ENCODE measurements around the gene SERPINF2. TPM values are rescaled to one million over a fixed set of nuclear protein-coding genes. Genes with fewer than 3 reads are reported as not detected.
"Not testable (repeated sequence)": the region's sequence is repeated elsewhere in the genome, so short reads cannot be mapped to it uniquely, and the experiment has no call there.

The SERPINF2 gene
- total and polyA plus RNA-seq, 2 donors (not counting 1 experiment from before 2014, with no cell fraction given): 0.06 to 0.17 TPM

DNA sequence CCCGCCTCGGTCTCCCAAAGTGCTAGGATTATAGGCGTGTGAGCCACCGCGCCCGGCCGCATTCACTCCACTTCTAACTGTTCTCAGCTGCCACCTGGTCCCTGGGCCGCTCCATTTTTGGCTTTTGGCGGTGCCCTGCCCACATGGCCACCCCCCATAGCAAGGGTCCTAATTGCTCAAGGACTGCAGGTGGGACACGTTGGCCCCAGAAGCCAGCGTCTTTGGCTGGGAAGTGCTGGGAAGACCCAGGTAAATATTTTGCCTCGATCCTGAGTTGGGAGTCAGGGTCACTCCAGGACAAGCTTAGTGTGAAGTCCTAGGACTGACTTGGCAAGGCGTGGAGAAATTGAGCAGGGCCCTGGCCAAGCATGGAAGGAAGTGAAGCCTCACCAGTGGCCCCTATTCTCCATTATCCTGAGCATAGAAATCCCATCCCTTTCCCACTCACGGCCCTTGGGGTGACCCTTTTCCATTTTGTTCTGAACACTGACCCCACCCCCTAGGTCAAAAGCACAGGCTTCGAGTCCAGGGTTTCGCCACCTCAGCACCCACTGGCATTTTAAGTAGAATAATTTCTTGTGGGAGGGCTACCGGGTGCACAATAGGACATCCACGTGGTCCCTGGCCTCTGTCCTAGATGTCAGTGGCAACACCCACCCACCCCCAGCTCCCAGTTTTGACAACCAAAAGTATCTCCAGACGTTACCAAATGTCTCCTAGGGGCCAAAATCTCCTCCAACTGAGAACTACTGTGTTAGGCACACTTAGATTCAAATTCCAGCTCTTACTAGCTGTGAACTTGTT, 24.1 kb upstream of the SERPINF2 start:
- Histone ChIP-seq H4K20me1 (ENCODE audit: control insufficient read depth, extremely low read depth, insufficient read depth, low read length) (peaks cover 3% of the 10 kb centered on the region), H3K4me2 (ENCODE audit: extremely low read depth, insufficient read depth, low read length) (no peak overlapping the region), H3K79me2 (ENCODE audit: control insufficient read depth, insufficient read depth, low read length) (peaks cover 20% of the 10 kb centered on the region), H3K9me3 (ENCODE audit: control insufficient read depth, insufficient read depth, low read depth, low read length) (no peaks in the 10 kb centered on the region), H3K9ac (ENCODE audit: insufficient read depth, low read length) (no peak overlapping the region), H3K4me3 (replicated peaks in 1 of 4; ENCODE audit: control extremely low read depth in 1 of 4, insufficient read depth in 1 of 4, low read depth in 3 of 4, low read length in 4 of 4) (no peak overlapping the region), H3K27me3 (ENCODE audit: control insufficient read depth, insufficient read depth, low read length) (no peaks in the 10 kb centered on the region), H3K27ac (ENCODE audit: insufficient read depth, low read length) (peak overlapping the region; percentile 99), H3K36me3 (ENCODE audit: control insufficient read depth, insufficient read depth, low read length) (peaks cover 9% of the 10 kb centered on the region), H2AFZ (ENCODE audit: low read length) (no peak overlapping the region), H3K4me1 (ENCODE audit: control insufficient read depth, extremely low read depth, insufficient read depth, low read length) (peaks cover 16% of the 10 kb centered on the region)
- DNase-seq (ENCODE audit: low read depth in 2 of 2): no peak
- no peak for TF ChIP-seq EZH2 (IDR thresholded peaks at IDR 0.05; ENCODE audit: low read length, missing control alignments)
- TF ChIP-seq, protein P1, sequence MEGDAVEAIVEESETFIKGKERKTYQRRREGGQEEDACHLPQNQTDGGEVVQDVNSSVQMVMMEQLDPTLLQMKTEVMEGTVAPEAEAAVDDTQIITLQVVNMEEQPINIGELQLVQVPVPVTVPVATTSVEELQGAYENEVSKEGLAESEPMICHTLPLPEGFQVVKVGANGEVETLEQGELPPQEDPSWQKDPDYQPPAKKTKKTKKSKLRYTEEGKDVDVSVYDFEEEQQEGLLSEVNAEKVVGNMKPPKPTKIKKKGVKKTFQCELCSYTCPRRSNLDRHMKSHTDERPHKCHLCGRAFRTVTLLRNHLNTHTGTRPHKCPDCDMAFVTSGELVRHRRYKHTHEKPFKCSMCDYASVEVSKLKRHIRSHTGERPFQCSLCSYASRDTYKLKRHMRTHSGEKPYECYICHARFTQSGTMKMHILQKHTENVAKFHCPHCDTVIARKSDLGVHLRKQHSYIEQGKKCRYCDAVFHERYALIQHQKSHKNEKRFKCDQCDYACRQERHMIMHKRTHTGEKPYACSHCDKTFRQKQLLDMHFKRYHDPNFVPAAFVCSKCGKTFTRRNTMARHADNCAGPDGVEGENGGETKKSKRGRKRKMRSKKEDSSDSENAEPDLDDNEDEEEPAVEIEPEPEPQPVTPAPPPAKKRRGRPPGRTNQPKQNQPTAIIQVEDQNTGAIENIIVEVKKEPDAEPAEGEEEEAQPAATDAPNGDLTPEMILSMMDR (conservative IDR thresholded peaks at IDR 0.05 in 1 of 2, IDR thresholded peaks at IDR 0.05 in 1 of 2; ENCODE audit: low read depth in 1 of 2, low read length in 2 of 2): no peak

DNA sequence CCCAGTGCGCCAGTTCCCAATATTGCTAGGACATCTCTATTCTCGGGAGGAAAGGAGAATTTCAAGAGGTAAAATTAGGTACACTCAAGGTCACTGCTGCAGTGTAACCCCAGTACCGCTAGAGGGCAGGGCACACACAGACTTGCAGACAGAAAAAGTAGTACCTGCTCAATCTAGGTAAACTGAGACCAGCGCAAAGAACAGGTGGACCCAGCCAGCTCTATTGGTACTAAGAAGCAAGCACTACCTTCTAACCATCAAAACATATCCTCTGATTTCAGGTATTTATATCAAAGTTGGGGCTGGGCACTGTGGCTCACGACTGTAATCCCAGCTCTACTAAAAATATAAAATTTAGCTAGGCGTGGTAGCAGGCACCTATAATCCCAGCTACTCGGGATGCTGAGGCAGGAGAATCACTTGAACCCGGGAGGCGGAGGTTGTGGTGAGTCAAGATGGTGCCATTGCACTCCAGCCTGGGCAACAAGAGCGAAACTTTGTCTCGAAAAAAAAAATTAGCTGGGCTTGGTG, 21.8 kb upstream of the SERPINF2 start:
- Histone ChIP-seq H4K20me1 (ENCODE audit: control insufficient read depth, extremely low read depth, insufficient read depth, low read length) (no peaks in the 10 kb centered on the region), H3K4me1 (ENCODE audit: control insufficient read depth, extremely low read depth, insufficient read depth, low read length) (peaks cover 13% of the 10 kb centered on the region), H3K9me3 (ENCODE audit: control insufficient read depth, insufficient read depth, low read depth, low read length) (no peaks in the 10 kb centered on the region), H3K9ac (ENCODE audit: insufficient read depth, low read length) (no peak overlapping the region), H3K27ac (ENCODE audit: insufficient read depth, low read length) (no peak overlapping the region), H2AFZ (ENCODE audit: low read length) (no peak overlapping the region), H3K27me3 (ENCODE audit: control insufficient read depth, insufficient read depth, low read length) (no peaks in the 10 kb centered on the region), H3K36me3 (ENCODE audit: control insufficient read depth, insufficient read depth, low read length) (no peaks in the 10 kb centered on the region), H3K4me2 (ENCODE audit: extremely low read depth, insufficient read depth, low read length) (peak overlapping the region; percentile 11), H3K79me2 (ENCODE audit: control insufficient read depth, insufficient read depth, low read length) (peaks cover 6% of the 10 kb centered on the region), H3K4me3 (replicated peaks in 1 of 4; ENCODE audit: control extremely low read depth in 1 of 4, insufficient read depth in 1 of 4, low read depth in 3 of 4, low read length in 4 of 4) (no peak overlapping the region)
- TF ChIP-seq EZH2 (IDR thresholded peaks at IDR 0.05; ENCODE audit: low read length, missing control alignments): no peak
- TF ChIP-seq, protein P1 (conservative IDR thresholded peaks at IDR 0.05 in 1 of 2, IDR thresholded peaks at IDR 0.05 in 1 of 2; ENCODE audit: low read depth in 1 of 2, low read length in 2 of 2): peak; percentile 99
- peak; percentile 41 to 69 for DNase-seq (ENCODE audit: low read depth in 2 of 2)

DNA sequence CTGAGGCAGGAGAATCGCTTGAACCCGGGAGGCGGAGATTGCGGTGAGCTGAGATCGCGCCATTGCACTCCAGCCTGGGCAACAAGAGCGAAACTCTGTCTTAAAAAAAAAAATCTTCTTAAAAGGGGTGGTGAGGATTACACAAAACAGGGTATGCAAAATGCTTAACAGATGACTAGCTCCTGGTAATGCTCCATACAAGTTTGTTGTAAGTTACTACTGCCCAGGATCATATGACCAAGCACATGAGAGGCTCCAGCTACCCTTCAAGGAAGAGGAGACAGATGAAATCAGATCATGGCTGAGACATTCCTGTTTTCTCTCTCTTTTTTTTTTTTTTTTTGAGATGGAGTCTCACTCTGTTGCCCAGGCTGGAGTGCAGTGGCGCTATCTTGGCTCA, 20.6 kb upstream of the SERPINF2 start:
- H3K4me1 ChIP-seq (ENCODE audit: control insufficient read depth, extremely low read depth, insufficient read depth, low read length): peaks cover 13% of the 10 kb centered on the region
- H2AFZ ChIP-seq (ENCODE audit: low read length); H3K27ac ChIP-seq (ENCODE audit: insufficient read depth, low read length); H3K79me2 ChIP-seq (ENCODE audit: control insufficient read depth, insufficient read depth, low read length); H3K27me3 ChIP-seq (ENCODE audit: control insufficient read depth, insufficient read depth, low read length); H3K9ac ChIP-seq (ENCODE audit: insufficient read depth, low read length); H4K20me1 ChIP-seq (ENCODE audit: control insufficient read depth, extremely low read depth, insufficient read depth, low read length); H3K36me3 ChIP-seq (ENCODE audit: control insufficient read depth, insufficient read depth, low read length); H3K4me2 ChIP-seq (ENCODE audit: extremely low read depth, insufficient read depth, low read length); H3K9me3 ChIP-seq (ENCODE audit: control insufficient read depth, insufficient read depth, low read depth, low read length); H3K4me3 ChIP-seq (replicated peaks in 1 of 4; ENCODE audit: control extremely low read depth in 1 of 4, insufficient read depth in 1 of 4, low read depth in 3 of 4, low read length in 4 of 4): not testable (repeated sequence)
- peak; percentile 62 to 78 for DNase-seq (ENCODE audit: low read depth in 2 of 2)

All from fibroblast of lung (primary cell).